ENCODE data around the gene IL17RC.
A peak's percentile ranks its signal among the peaks of the same experiment; 100 is the strongest.
"Not testable (repeated sequence)": the region's sequence is repeated elsewhere in the genome, so short reads cannot be mapped to it uniquely, and the experiment has no call there.

IL17RC gene

DNA sequence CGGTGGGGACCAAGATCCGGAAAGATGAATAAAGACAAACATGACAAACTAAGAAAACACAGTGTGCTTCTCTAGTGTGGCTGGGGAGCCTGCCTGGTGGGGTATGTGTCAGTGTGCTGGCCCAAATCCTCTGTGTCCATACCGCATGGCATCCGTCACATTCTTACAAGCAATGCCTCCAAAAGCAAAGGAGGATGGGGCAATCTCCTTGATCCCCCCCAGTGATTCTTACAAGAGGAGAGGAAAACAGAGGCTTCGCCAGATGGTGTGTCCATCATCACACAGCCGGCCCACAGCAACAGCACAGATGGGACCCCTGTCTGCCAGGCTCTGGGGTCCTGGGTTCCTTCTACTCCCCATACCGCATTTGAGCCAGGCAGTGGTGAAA lies 558 bp upstream of the IL17RC start:
- DNase-seq = no peak

DNA sequence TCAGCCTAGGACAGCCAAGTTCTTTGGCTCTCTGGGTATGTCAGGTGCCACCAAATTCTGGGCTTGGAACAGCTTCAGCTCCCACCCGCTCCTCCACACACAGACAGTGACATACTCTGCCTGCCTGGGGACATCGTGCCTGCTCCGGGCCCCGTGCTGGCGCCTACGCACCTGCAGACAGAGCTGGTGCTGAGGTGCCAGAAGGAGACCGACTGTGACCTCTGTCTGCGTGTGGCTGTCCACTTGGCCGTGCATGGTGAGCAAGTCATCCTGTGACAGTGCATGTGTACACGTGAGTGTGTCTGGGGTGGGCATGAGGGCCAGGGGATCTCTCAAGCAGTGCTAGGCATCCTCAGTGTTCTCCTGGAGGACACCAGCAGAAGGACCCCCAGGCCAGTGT lies 922 bp downstream of the IL17RC start:
- no peak for DNase-seq

DNA sequence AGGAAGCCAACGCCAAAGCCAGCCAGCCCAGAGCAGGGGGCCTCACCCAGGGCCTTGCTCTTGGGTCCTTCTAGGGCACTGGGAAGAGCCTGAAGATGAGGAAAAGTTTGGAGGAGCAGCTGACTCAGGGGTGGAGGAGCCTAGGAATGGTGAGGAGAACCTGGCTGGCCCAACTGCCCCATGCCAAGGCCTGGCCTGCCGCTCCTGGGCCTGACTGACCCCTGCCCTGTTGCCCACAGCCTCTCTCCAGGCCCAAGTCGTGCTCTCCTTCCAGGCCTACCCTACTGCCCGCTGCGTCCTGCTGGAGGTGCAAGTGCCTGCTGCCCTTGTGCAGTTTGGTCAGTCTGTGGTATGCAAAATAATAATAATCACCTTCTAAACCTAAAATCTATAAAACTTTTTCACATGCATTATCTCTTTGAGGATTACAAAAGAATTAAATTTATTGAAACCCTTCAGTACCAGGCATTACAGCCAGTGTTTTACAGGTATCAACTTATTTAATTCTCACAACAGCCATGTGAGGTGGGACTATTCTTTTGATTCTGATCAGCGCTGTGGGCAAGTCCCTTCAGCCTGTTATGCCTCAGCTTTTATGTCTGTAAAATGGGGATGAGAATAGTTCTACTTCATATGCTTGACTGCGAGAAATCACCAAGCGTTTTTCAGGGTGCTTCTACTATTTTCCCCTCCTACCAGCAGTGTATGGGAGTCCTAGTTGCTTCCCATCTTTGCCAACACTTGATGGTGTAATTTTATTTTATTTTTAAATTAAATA lies 1.6 kb downstream of the IL17RC start:
- DNase-seq = no peak

DNA sequence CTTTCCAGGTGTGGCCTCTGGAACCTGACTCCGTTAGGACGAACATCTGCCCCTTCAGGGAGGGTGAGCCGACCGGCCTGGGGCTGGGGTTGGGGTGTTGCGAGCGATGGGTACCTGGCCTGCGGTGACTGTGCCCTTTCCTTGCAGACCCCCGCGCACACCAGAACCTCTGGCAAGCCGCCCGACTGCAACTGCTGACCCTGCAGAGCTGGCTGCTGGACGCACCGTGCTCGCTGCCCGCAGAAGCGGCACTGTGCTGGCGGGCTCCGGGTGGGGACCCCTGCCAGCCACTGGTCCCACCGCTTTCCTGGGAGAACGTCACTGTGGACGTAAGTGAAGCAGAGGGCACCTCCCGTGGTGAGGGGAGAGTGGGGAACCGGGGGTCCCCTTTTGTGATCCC lies 11.3 kb downstream of the IL17RC start:
- DNase-seq = no peak

DNA sequence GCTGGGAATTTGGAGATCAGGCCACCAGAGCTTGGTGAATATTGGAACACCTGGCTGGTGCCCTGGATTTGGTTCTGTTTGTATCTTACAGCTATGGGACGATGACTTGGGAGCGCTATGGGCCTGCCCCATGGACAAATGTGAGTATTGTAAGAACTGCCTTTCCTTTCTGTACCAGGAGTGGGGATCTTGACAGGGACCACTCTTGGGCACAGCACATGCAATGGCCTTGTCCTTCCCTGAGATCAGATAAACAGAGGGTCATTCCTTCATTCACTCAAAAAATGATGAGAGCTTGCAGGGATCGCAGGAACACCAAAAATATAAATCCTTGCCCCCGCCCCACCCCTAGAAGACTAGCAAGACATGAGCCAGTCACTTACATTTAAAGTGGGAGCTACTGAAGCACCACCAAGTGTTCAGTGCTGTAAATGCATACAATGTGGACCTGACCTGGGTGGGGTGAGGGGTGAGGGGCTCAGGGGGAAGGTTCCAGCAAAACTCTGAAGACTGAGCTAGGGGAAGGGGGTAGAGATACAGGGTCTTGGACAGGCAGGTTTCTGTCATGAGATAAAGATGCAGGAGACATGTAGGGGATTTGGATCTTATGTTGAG lies 14.0 kb downstream of the IL17RC start:
- no peak for DNase-seq

DNA sequence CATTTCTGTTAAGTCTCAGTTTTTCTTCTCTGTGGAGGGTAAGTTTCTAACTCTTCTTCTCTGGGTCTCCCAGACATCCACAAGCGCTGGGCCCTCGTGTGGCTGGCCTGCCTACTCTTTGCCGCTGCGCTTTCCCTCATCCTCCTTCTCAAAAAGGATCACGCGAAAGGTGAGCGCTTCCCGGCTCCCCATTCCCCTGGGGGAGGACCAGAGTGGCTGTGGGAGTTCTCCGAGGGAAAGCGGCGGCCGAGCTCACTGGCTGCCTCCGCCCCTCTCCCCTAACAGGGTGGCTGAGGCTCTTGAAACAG lies 15.6 kb downstream of the IL17RC start:
- no peak for DNase-seq

DNA sequence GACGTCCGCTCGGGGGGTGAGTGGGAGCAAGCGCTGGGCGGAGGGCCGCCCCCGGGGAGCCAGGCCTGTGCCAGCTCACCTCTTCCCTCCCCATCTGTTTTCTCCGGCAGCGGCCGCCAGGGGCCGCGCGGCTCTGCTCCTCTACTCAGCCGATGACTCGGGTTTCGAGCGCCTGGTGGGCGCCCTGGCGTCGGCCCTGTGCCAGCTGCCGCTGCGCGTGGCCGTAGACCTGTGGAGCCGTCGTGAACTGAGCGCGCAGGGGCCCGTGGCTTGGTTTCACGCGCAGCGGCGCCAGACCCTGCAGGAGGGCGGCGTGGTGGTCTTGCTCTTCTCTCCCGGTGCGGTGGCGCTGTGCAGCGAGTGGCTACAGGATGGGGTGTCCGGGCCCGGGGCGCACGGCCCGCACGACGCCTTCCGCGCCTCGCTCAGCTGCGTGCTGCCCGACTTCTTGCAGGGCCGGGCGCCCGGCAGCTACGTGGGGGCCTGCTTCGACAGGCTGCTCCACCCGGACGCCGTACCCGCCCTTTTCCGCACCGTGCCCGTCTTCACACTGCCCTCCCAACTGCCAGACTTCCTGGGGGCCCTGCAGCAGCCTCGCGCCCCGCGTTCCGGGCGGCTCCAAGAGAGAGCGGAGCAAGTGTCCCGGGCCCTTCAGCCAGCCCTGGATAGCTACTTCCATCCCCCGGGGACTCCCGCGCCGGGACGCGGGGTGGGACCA lies 16.1 kb downstream of the IL17RC start:
- peak; percentile 69 for DNase-seq

DNA sequence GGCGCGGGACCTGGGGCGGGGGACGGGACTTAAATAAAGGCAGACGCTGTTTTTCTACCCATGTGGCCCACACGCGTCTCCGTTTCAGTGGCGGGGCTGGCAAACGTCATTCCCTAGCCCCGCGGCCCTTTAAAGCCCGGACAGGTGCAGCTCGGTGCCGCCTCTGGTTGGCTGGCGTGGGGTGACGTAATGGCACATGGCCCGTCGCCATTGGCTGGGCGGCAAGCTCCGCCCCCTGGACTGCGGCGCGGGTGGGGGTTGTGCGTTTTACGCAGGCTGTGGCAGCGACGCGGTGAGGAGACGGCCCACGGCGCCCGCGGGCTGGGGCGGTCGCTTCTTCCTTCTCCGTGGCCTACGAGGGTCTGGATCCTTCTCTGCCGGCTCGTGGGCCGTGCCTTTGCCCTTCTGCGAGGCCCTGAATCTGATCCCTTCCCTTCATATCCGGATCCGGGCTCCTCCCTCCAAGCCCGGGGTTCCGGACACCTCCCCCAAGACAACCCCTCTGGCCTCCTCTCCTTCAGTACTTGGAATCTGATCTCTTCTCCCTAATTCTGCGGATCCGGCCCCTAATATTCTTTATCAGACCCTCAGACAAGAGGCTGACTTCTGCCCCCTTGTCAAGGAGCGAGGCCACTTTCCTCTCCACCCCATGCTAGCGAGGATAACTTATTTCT lies 16.8 kb downstream of the IL17RC start, which contains the start of gene CRELD1:
CRELD1 (plus strand) TSS at position 274 of the 674 bp plus-strand sequence. CDS start 605 bp downstream, outside the sequence.
- peak; percentile 94 for DNase-seq

DNA sequence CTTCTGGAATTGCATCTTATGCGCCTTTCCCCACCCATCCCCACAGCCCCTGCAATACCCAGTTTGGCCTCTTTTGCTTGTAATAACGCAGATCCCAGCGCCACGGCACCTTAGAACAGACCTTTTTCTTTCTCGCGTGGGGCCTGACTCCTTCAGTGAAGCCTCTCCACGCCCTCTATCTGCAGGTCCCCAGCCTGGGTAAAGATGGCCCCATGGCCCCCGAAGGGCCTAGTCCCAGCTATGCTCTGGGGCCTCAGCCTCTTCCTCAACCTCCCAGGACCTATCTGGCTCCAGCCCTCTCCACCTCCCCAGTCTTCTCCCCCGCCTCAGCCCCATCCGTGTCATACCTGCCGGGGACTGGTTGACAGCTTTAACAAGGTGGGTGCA lies 17.3 kb downstream of the IL17RC start:
- DNase-seq = peak; percentile 39

DNA sequence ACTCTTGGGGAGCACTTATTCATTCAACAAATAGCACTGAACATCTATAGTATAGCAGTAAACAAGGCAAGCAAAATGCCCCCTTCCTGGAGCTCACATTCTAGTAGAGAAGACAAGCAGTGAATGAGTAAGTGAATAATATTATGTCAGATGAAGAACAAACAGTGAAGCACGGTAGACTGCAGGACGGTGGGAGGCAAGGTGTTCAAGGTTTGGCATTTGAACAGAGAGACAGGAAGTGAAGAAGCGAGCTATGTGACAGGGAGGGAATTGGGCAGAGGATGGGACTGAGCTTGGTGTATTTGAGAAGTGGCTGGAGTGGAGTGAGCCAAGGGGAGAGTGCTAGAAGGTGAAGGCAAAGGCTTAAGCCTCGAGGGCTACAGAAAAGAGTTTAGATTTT lies 18.1 kb downstream of the IL17RC start:
- no peak for DNase-seq

DNA sequence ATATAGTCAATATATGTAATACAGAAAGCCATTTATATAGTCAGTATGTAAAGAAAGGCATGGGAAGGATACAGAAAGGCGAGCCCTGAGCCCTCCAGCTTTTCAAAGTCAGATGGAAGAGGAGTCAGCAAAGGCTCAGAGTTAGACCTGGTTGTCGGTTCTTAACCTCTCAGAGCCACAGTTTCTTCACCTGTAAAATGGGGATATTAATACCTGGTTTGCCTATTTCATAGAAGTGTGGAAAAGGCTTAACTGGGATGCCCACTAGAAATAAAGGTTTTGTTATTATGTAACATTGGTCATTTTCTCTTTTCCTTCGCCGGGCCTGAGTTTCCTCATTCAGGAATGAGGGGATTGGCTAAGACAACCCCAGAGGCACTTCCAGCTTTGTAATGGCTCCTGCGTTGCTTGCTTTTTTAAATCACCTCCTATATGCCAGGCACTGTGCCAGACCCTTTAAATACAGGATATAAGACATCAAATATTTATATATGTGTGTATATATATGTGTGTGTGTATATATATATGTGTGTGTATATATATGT lies 19.1 kb downstream of the IL17RC start:
- no peak for DNase-seq

DNA sequence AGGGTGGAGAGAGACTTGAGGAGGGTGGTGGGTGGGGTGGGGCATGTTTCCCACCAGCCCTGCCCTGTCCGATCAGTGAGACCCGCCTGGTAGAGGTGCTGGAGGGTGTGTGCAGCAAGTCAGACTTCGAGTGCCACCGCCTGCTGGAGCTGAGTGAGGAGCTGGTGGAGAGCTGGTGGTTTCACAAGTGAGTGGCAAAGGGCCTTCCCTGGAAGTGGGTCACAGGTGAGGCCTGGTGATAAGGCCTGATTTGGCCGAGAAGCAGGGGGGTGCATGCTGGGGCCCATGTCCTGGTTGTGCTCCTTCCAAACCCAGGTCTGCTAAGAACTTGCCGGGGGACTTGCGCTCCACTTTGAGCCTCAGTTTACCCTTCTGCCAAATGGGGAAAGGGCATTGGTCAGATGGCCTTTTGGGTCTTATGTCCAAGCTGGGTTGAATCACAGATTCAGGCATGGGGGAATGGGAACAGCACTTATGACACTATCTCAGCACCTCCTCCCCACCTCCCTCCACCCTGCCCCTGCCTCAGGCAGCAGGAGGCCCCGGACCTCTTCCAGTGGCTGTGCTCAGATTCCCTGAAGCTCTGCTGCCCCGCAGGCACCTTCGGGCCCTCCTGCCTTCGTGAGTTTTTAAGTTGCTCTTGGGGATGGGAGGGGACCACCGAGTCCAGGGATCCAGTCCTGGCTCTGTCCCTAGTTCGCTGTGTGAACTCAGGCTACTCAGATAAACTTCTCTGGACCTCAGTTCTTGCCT lies 20.8 kb downstream of the IL17RC start:
- no peak for DNase-seq

DNA sequence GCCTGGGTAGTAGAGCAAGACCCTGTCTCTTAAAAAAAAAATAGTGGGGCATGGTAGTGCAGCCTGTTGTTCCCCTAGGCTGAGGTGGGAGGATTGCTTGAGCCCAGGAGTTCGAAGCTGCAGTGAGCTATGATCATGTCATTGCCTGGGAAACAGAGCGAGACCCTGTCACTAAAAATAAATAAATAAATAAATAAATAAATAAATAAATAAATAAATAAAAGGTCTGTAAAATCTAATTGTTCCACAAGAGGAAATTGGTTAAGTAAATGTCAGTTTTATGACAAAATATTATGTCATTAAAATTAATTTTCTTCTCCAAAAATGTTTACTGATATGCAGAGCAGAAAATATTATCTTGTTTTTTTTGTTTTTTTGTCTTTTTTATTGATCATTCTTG lies 22.1 kb downstream of the IL17RC start:
- DNase-seq = no peak

DNA sequence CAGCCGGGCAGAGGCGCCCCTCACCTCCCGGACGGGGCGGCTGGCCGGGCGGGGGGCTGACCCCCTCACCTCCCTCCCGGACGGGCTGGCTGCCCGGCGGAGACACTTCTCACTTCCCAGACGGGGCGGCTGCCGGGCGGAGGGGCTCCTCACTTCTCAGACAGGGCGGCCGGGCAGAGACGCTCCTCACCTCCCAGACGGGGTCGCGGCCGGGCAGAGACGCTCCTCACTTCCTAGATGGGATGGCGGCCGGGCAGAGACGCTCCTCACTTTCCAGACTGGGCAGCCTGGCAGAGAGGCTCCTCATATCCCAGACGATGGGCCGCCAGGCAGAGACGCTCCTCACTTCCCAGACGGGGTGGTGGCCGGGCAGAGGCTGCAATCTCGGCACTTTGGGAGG lies 23.0 kb downstream of the IL17RC start:
- not testable (repeated sequence) for DNase-seq

DNA sequence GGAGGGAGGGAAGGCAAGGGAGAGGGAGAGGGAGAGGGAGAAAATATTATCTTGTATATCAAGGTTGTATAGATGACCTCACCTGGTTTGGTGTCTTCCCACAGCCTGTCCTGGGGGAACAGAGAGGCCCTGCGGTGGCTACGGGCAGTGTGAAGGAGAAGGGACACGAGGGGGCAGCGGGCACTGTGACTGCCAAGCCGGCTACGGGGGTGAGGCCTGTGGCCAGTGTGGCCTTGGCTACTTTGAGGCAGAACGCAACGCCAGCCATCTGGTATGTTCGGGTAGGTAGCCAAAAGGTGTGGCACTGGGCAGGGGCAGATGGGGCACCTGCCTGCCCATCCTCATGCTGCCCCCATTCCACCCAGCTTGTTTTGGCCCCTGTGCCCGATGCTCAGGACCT lies 23.8 kb downstream of the IL17RC start:
- DNase-seq = no peak

DNA sequence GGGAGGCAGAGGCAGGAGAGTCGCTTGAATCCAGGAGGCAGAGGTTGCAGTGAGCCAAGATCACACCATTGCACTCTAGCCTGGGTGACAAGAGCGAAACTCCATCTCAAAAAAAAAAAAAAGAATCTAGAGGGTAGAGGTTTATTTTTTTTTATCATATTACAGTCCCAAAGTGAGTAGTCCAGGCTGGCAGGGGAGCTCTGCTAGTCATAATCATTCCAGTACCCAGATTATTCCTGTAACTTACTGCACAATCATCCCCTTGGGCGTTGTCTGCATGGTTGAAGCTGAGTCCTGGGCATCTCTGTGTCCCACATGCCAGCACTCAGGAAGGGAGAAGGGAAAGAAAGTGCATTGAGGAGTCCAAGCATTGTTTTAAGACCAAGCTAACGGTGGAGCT lies 25.3 kb downstream of the IL17RC start:
- no peak for DNase-seq

DNA sequence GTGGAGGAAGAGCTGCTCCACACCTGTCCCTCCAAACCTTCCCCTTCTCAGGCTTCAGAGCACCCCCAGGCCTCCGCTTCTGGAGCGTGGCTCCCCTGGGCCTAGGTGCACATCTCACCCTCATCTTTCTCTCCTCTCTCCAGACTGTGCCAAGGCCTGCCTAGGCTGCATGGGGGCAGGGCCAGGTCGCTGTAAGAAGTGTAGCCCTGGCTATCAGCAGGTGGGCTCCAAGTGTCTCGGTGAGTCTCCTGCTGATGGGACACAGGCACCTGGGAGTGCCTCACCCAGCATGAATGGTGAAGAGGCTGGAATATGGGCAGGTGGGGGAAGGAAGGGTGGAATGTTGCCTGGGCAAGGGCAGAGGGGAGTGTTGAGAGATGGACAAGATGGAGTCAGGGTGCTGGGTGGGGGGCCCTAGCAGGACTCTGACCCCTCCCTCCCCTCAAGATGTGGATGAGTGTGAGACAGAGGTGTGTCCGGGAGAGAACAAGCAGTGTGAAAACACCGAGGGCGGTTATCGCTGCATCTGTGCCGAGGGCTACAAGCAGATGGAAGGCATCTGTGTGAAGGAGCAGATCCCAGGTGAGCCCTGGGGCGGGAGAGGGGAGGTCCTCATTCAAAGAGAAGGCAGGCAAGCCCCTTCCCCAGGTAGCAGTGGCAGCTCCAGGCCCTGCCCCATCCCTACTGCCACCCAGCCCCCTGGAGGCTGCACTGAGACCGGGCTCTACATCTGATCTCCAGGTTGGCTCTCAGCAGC lies 26.2 kb downstream of the IL17RC start:
- DNase-seq = no peak

DNA sequence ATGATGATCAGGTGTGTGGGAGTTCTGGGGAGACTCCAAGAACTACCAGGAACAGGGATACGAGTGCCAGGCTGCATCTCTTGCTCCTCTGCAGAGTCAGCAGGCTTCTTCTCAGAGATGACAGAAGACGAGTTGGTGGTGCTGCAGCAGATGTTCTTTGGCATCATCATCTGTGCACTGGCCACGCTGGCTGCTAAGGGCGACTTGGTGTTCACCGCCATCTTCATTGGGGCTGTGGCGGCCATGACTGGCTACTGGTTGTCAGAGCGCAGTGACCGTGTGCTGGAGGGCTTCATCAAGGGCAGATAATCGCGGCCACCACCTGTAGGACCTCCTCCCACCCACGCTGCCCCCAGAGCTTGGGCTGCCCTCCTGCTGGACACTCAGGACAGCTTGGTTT lies 27.4 kb downstream of the IL17RC start:
- DNase-seq = no peak

DNA sequence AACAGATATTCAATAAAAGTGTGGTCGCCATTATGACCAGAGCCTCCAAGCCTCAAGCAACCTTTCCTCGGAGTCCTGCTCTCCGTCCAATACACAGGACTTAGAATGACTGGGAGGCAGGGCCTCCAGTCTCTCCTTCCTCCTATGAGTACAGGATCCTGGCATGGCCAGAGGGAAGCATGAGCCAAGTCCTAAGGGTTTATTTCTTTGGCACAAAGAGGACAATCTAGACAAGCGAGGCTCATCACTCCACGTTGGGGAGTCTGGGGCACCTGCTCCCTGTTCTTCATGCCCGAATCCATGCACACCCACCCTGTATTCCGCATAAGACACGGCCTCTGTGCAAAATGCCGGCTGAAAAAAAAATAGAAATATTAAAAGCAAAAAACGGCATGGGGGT lies 28.5 kb downstream of the IL17RC start:
- DNase-seq = no peak

DNA sequence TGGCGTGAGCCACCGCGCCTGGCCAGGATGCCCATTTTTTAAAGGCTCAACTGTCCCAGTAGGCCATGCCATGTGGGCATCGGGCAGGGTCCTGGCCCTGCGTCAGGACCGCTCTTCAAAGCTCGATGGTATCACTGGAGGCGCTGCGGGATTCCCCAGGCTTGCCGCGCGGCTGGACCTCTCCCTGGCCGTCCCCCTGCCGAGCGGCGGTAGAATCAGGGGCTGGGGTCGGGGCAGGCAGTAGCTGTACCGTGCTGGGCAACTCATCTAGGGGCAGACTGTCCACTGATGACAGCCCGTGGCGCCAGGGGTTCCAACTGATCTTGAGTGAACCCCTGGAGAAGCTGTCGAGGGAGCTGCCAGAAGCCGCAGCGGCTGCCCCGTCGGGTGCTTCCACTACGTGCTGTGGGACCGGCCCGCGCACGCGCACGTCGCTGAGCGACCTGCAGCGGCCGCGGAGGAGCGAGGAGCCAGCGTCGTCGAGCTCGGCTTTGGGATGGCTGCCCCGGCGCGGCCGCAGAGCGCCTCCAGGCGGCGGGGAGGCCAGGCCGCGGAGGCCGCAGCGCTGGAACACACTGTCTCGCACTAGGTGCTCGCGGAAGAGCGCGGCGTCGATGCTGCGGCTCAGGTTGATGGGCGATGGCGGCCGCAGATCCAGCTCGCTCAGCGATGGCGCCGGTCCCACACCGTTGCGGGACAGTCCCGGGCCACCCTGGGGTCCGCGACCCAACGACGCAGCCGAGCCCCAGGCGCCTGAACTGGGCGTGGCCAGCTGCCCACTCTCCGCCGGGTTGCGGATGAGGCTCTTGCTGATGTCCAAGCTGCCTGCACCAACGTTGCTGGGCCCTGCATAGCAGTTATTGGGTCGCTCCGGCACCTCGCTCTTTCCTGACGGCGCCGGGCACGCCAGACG lies 29.5 kb downstream of the IL17RC start:
- peak; percentile 82 for DNase-seq

Measured in NCI-H146 (cell line).